Parathyroid adenoma (tissue), 2 donors: Measurements from ENCODE around the gene RELN.

Source experiments
- H2AFZ ChIP-seq: fragments of 300-600 bp; sonication (generic); one replicate; pipeline ENCODE4 v1.7.0; 2017; ENCODE audit warnings: antibody characterized with exemption, mild to moderate bottlenecking
- H3K27ac ChIP-seq: fragments of 300-600 bp; sonication (generic); one replicate; pipeline ENCODE4 v1.7.0; 2017
- H3K27me3 ChIP-seq: fragments of 300-600 bp; sonication (generic); one replicate; pipeline ENCODE4 v1.7.0; 2017; ENCODE audit warnings: low read length; ENCODE audit not compliant: control insufficient read depth, insufficient read depth
- H3K36me3 ChIP-seq: fragments of 300-600 bp; sonication (generic); one replicate; pipeline ENCODE4 v1.7.0; 2017; ENCODE audit warnings: low read length; ENCODE audit not compliant: control insufficient read depth, insufficient read depth
- H3K4me1 ChIP-seq: fragments of 300-600 bp; sonication (generic); one replicate; pipeline ENCODE4 v1.7.0; 2017; ENCODE audit warnings: control low read depth
- H3K4me2 ChIP-seq: fragments of 300-600 bp; sonication (generic); one replicate; pipeline ENCODE4 v1.7.0; 2017; ENCODE audit warnings: low read length
- H3K4me3 ChIP-seq: fragments of 300-600 bp; sonication (generic); one replicate; pipeline ENCODE4 v1.7.0; 2017; ENCODE audit warnings: low read depth, low read length
- H3K79me2 ChIP-seq: fragments of 300-600 bp; sonication (generic); one replicate; pipeline ENCODE4 v1.7.0; 2017; ENCODE audit warnings: control low read depth
- H3K9ac ChIP-seq: fragments of 300-600 bp; sonication (generic); one replicate; pipeline ENCODE4 v1.7.0; 2017; ENCODE audit warnings: mild to moderate bottlenecking
- H3K9me3 ChIP-seq: fragments of 300-600 bp; sonication (generic); one replicate; pipeline ENCODE4 v1.7.0; 2017; ENCODE audit warnings: low read length; ENCODE audit not compliant: control insufficient read depth
- TF ChIP-seq, protein P1 (sequence below): fragments of 300-600 bp; sonication (generic); IDR thresholded peaks from one replicate; pipeline ENCODE4 v1.7.0; 2017; ENCODE audit warnings: antibody characterized with exemption, mild to moderate bottlenecking
- donor health status: primary hyperparathyroidism.

Gene RELN

DNA sequence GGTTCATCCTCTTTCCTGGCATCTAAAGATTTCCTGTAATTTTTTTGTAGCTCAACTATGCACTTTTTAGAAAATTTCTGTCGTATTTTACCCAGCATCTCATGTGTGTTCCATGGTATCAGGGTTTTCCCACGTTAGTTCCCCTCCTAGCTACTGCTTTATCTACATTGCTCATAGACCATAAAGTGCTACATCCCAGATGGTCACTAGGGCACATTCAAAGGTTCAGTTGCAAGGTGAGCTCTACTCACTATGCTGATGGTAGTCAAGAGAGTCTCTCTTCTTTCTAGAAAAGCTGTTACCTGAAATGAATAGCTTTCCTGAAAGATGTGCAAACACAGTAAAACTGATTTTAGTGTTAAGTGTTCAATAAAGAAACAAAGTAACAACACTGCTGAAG lies 33.5 kb downstream of the RELN start:
- H3K79me2 ChIP-seq, result no peaks in the 10 kb centered on the region
- H3K4me2 ChIP-seq, result no peak overlapping the region
- H3K27me3 ChIP-seq, result no peaks in the 10 kb centered on the region
- no peaks in the 10 kb centered on the region for H3K36me3 ChIP-seq
- no peaks in the 10 kb centered on the region for H3K4me1 ChIP-seq
- TF ChIP-seq, protein P1, sequence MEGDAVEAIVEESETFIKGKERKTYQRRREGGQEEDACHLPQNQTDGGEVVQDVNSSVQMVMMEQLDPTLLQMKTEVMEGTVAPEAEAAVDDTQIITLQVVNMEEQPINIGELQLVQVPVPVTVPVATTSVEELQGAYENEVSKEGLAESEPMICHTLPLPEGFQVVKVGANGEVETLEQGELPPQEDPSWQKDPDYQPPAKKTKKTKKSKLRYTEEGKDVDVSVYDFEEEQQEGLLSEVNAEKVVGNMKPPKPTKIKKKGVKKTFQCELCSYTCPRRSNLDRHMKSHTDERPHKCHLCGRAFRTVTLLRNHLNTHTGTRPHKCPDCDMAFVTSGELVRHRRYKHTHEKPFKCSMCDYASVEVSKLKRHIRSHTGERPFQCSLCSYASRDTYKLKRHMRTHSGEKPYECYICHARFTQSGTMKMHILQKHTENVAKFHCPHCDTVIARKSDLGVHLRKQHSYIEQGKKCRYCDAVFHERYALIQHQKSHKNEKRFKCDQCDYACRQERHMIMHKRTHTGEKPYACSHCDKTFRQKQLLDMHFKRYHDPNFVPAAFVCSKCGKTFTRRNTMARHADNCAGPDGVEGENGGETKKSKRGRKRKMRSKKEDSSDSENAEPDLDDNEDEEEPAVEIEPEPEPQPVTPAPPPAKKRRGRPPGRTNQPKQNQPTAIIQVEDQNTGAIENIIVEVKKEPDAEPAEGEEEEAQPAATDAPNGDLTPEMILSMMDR, result no peak
- no peak overlapping the region for H3K4me3 ChIP-seq
- H2AFZ ChIP-seq, result no peak overlapping the region
- no peak overlapping the region for H3K27ac ChIP-seq
- no peaks in the 10 kb centered on the region for H3K9me3 ChIP-seq
- no peak overlapping the region for H3K9ac ChIP-seq

DNA sequence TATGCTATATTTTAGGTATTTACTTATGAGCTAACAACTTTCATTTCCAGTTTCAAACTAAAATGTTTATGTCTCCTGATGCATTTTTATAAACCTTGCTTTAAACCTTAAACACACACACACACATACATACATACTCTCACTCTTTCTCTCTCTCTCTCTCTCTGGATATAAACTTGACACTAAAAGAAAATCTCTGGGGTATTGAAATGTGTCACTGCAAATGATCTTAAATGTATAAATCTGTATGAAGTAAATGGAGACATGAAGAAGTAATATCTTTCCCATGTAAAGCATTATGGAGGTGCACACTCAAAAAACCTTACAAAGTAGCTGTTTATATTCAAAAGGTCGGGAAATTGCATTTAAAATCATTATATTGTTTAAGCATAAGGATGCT lies 37.0 kb downstream of the RELN start:
- H3K27me3 ChIP-seq, result no peaks in the 10 kb centered on the region
- no peaks in the 10 kb centered on the region for H3K4me1 ChIP-seq
- no peak overlapping the region for H3K9ac ChIP-seq
- H3K79me2 ChIP-seq, result no peaks in the 10 kb centered on the region
- no peaks in the 10 kb centered on the region for H3K9me3 ChIP-seq
- H3K4me3 ChIP-seq, result no peak overlapping the region
- TF ChIP-seq, protein P1, result no peak
- H3K4me2 ChIP-seq, result no peak overlapping the region
- H2AFZ ChIP-seq, result no peak overlapping the region
- H3K27ac ChIP-seq, result no peak overlapping the region
- no peaks in the 10 kb centered on the region for H3K36me3 ChIP-seq

DNA sequence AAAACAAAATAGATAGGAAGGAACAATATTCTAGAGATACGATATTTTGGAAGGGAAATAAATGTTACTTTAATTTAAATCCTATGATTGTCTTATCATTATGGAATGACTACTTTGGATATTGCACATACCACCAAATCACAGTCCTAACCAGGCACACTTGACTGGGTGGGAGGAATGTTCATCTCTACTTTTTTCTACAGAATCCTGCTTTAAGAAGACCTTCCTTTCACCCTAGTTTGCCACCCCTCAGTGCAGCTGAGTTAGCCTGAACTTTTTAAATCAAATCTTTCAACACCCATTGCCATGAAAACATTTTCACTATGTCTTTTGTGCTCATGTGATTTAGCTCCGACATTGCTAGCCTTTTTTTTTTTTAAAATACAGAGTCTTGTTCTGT lies 38.1 kb downstream of the RELN start:
- Histone ChIP-seq H3K4me3 (no peak overlapping the region), H3K27ac (no peak overlapping the region), H3K79me2 (no peaks in the 10 kb centered on the region), H3K9me3 (no peaks in the 10 kb centered on the region), H3K4me2 (no peak overlapping the region), H3K27me3 (no peaks in the 10 kb centered on the region), H3K9ac (no peak overlapping the region), H3K4me1 (no peaks in the 10 kb centered on the region), H2AFZ (no peak overlapping the region), H3K36me3 (no peaks in the 10 kb centered on the region)
- TF ChIP-seq, protein P1, result no peak

DNA sequence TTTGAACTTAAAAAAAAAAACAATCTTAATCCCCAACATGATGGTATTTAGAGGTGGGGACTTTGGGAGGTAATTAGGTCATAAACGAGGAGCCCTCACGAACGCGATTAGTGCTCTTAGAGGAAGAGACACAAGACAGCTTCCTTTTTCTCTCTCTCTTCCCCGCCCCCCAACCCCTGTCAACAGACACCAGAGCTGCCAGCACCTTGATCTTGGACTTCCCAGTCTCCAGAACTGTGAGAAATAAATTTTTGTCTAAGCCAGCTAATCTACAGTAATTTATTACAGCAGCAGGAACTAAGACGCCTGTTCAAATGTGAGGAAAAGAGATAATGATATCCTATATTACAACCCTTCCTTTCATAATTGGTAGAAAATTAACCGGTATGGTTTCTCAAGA lies 40.1 kb downstream of the RELN start:
- Histone ChIP-seq H3K27me3 (no peaks in the 10 kb centered on the region), H3K79me2 (no peaks in the 10 kb centered on the region), H3K9me3 (no peaks in the 10 kb centered on the region), H3K9ac (no peak overlapping the region), H3K4me1 (no peaks in the 10 kb centered on the region), H3K4me3 (no peak overlapping the region), H2AFZ (no peak overlapping the region), H3K36me3 (no peaks in the 10 kb centered on the region), H3K4me2 (no peak overlapping the region), H3K27ac (no peak overlapping the region)
- TF ChIP-seq, protein P1, result no peak

DNA sequence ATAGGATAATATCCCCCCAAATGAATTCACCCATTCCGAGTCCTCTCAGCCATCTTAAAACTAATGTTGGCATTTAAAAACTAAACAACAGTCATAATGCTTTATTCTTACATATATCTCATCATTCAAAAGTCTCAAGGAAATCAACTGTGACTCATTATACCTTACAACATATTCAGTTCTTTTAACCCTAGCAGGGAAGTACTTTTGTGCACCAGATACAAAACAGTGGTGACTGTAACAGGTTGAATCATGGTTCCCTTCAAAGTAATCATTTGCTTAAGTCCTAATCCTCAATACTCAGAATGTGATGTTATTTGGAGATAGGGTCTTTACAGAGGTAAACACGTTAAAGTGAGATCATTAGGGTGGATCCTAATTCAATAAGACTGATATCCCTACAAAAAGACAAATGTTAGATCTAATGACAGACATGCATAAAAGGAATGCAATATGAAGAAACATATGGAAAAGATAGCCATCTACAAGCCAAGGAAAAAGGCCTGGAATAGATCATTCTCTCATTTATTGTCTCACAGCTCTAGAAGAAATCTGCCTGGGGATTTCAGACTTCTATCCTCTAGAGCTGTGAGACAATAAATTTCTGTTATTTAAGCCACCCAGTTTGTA lies 42.3 kb downstream of the RELN start:
- Histone ChIP-seq H3K4me2 (no peak overlapping the region), H3K27me3 (no peaks in the 10 kb centered on the region), H3K4me1 (no peaks in the 10 kb centered on the region), H3K9ac (no peak overlapping the region), H2AFZ (no peak overlapping the region), H3K79me2 (no peaks in the 10 kb centered on the region), H3K36me3 (no peaks in the 10 kb centered on the region), H3K27ac (no peak overlapping the region), H3K4me3 (no peak overlapping the region), H3K9me3 (no peaks in the 10 kb centered on the region)
- TF ChIP-seq, protein P1, result no peak
